HCT116 (cell line): ENCODE measurements around the gene SLC27A2.

Experiments
- ELF1 ChIP-seq: IDR thresholded peaks from 2 replicates; pipeline ENCODE4 v1.6.1; 2012; ENCODE audit warnings: low read depth, borderline replicate concordance
- EZH2 ChIP-seq: fragments of 200-600 bp; sonication (generic); IDR thresholded peaks from 2 replicates; pipeline ENCODE4 v1.6.1; 2017; ENCODE audit warnings: antibody characterized with exemption, mixed run types
- POLR2A ChIP-seq: IDR thresholded peaks from 2 replicates; pipeline ENCODE4 v1.7.0; 2011; ENCODE audit warnings: borderline replicate concordance; ENCODE audit not compliant: insufficient read depth, insufficient read length; ENCODE audit errors: extremely low read depth
- YY1 ChIP-seq: IDR thresholded peaks from 2 replicates; pipeline ENCODE4 v1.6.1; 2011; ENCODE audit warnings: low read length, low read depth, moderate library complexity, mild to moderate bottlenecking; ENCODE audit not compliant: insufficient replicate concordance; ENCODE audit errors: extremely low read depth
- ZNF274 ChIP-seq: fragments of 200-500 bp; sonication (Bioruptor generic); IDR thresholded peaks from 2 replicates; pipeline ENCODE4 v1.6.1; 2014; ENCODE audit warnings: mild to moderate bottlenecking, low read depth, low read length, inconsistent platforms
- TF ChIP-seq, protein P1 (sequence below): IDR thresholded peaks from 2 replicates; pipeline ENCODE4 v1.6.1; 2012
- TF ChIP-seq, protein P2 (sequence below), 3 experiments: fragments of 200-600 bp in 1 of 3; sonication (generic) in 1 of 3; IDR thresholded peaks in 2 of 3; conservative IDR thresholded peaks in 1 of 3; 2 replicates each; pipeline ENCODE4 v1.5.1; 2012 to 2017; ENCODE audit warnings: low read depth in 2 of 3, low read length in 2 of 3, antibody characterized with exemption in 1 of 3, borderline replicate concordance in 1 of 3, control low read depth in 1 of 3, mild to moderate bottlenecking in 1 of 3, mixed read lengths in 1 of 3, mixed run types in 1 of 3, moderate library complexity in 1 of 3; ENCODE audit not compliant: insufficient read depth in 1 of 3
- TF ChIP-seq, protein P3 (sequence below): IDR thresholded peaks from 2 replicates; pipeline ENCODE4 v1.6.1; 2012

DNA sequence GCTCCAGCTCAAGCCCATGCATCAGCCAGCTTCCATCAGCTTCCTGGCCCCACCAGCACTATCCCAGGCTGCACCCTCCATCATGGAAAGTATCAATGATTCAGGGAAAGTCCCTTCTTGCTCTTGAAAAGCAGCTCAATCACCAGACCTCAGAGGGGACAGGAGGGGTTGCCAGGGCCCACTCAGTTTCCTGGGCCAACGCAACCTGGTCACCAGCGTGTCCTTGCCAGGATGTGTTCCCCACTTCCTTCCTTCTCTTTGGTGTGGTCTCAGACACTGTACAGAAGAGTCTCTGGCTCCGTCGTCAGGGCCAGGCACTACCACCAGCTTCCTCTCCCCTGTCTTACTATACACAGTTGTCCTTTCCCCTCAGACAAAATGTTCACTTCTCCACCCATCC, 80.5 kb downstream of the SLC27A2 start:
- TF ChIP-seq, protein P1, sequence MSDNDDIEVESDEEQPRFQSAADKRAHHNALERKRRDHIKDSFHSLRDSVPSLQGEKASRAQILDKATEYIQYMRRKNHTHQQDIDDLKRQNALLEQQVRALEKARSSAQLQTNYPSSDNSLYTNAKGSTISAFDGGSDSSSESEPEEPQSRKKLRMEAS: no peak
- TF ChIP-seq, protein P2, sequence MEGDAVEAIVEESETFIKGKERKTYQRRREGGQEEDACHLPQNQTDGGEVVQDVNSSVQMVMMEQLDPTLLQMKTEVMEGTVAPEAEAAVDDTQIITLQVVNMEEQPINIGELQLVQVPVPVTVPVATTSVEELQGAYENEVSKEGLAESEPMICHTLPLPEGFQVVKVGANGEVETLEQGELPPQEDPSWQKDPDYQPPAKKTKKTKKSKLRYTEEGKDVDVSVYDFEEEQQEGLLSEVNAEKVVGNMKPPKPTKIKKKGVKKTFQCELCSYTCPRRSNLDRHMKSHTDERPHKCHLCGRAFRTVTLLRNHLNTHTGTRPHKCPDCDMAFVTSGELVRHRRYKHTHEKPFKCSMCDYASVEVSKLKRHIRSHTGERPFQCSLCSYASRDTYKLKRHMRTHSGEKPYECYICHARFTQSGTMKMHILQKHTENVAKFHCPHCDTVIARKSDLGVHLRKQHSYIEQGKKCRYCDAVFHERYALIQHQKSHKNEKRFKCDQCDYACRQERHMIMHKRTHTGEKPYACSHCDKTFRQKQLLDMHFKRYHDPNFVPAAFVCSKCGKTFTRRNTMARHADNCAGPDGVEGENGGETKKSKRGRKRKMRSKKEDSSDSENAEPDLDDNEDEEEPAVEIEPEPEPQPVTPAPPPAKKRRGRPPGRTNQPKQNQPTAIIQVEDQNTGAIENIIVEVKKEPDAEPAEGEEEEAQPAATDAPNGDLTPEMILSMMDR (IDR thresholded peaks at IDR 0.05 in 2 of 3, conservative IDR thresholded peaks at IDR 0.05 in 1 of 3; ENCODE audit: borderline replicate concordance in 1 of 3, insufficient read depth in 1 of 3, low read depth in 2 of 3, low read length in 2 of 3): no peak
- no peak for TF ChIP-seq POLR2A
- no peak for TF ChIP-seq YY1
- no peak for TF ChIP-seq ZNF274
- TF ChIP-seq ELF1: no peak
- no peak for TF ChIP-seq EZH2
- TF ChIP-seq, protein P3, sequence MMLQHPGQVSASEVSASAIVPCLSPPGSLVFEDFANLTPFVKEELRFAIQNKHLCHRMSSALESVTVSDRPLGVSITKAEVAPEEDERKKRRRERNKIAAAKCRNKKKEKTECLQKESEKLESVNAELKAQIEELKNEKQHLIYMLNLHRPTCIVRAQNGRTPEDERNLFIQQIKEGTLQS: no peak
